D341Med (cell line): ENCODE results near the gene AMMECR1.

Experiments used
- DNase-seq: peaks from one replicate; pipeline ENCODE4 v3.0.0; 2012; ENCODE audit warnings: low spot score

Gene AMMECR1

GRCh38 chrX:110311437-110312230 is 6.3 kb downstream of the AMMECR1 start:
- no peak for DNase-seq

GRCh38 chrX:110310896-110311295 is 7.0 kb downstream of the AMMECR1 start:
- DNase-seq, result no peak

GRCh38 chrX:110310000-110310790 is 7.7 kb downstream of the AMMECR1 start:
- no peak for DNase-seq

- DNase-seq, result no peak
These were observed 9.7 kb downstream of the AMMECR1 start for GRCh38 chrX:110308220-110308619.

GRCh38 chrX:110304884-110305283 is 13.0 kb downstream of the AMMECR1 start:
- DNase-seq, result no peak

GRCh38 chrX:110304371-110304770 is 13.5 kb downstream of the AMMECR1 start:
- no peak for DNase-seq

GRCh38 chrX:110302975-110303374 is 14.9 kb downstream of the AMMECR1 start:
- no peak for DNase-seq

- no peak for DNase-seq
These were observed 16.7 kb downstream of the AMMECR1 start for GRCh38 chrX:110301194-110301593.

GRCh38 chrX:110294087-110294486 is 23.8 kb downstream of the AMMECR1 start:
- DNase-seq, result no peak

GRCh38 chrX:110293658-110294057 is 24.2 kb downstream of the AMMECR1 start:
- DNase-seq, result no peak

- no peak for DNase-seq
These were observed 30.3 kb downstream of the AMMECR1 start for GRCh38 chrX:110287605-110288004.

GRCh38 chrX:110286106-110286505 is 31.8 kb downstream of the AMMECR1 start:
- no peak for DNase-seq

GRCh38 chrX:110284159-110284558 is 33.7 kb downstream of the AMMECR1 start:
- DNase-seq, result no peak

GRCh38 chrX:110282922-110283321 is 35.0 kb downstream of the AMMECR1 start:
- DNase-seq, result no peak

GRCh38 chrX:110281377-110281776 is 36.5 kb downstream of the AMMECR1 start:
- DNase-seq, result no peak

- no peak for DNase-seq
These were observed 36.9 kb downstream of the AMMECR1 start for GRCh38 chrX:110280954-110281353.

- DNase-seq, result no peak
These were observed 40.3 kb downstream of the AMMECR1 start for GRCh38 chrX:110277609-110278008.

- DNase-seq, result no peak
These were observed 41.1 kb downstream of the AMMECR1 start for GRCh38 chrX:110276778-110277177.

GRCh38 chrX:110268886-110269285 is 49.0 kb downstream of the AMMECR1 start:
- no peak for DNase-seq

- DNase-seq, result no peak
These were observed 49.5 kb downstream of the AMMECR1 start for GRCh38 chrX:110268395-110268794.

GRCh38 chrX:110267874-110268273 is 50.0 kb downstream of the AMMECR1 start:
- no peak for DNase-seq

GRCh38 chrX:110265661-110266060 is 52.2 kb downstream of the AMMECR1 start:
- no peak for DNase-seq

- no peak for DNase-seq
These were observed 58.8 kb downstream of the AMMECR1 start for GRCh38 chrX:110259117-110259516.
